IMR-90 (cell line): Measurements from ENCODE around the gene FGF2. TPM values are rescaled to one million over a fixed set of nuclear protein-coding genes. Genes with fewer than 3 reads are reported as not detected.
A peak's percentile ranks its signal among the peaks of the same experiment; 100 is the strongest.

ENCODE experiments used
- ATAC-seq: fragments of 200-7000 bp; cut with Tn5 transposase; 2 replicates; pipeline ENCODE4 v1.9.1; 2020; ENCODE audit warnings: low read depth, mild to moderate bottlenecking, moderate library complexity
- BruUV-seq: library from RNA; stranded (reverse); fragments of 400-500 nt; replicated peaks from 2 replicates; lab custom pipeline; 2021; lab: Mats Ljungman, UMichigan
- CTCF ChIA-PET: fragments of 300-600 bp; formaldehyde crosslinking; extraction: SDS; loops from one replicate; lab custom pipeline; 2021; ENCODE audit warnings: antibody characterized with exemption; lab: Yijun Ruan, JAX
- POLR2A ChIA-PET: fragments of 300-600 bp; sonication (Branson Sonifier 250); formaldehyde crosslinking; loops from one replicate; lab custom pipeline; 2022; ENCODE audit warnings: antibody characterized with exemption; ENCODE audit not compliant: unreplicated experiment; lab: Charles Lee
- DNase-seq: peaks from one replicate; pipeline ENCODE4 v3.0.0; 2013
- H2AFZ ChIP-seq: replicated peaks from 2 replicates; pipeline ENCODE3; 2013; ENCODE audit warnings: low read length, mild to moderate bottlenecking; ENCODE audit not compliant: poor library complexity
- H2AK5ac ChIP-seq: 2 replicates; pipeline ENCODE4 v1.6.1; 2013; ENCODE audit warnings: low read depth, low read length, inconsistent platforms
- H2AK9ac ChIP-seq: replicated peaks from 2 replicates; pipeline ENCODE3; 2013; ENCODE audit warnings: mild to moderate bottlenecking, low read depth, low read length, moderate library complexity; ENCODE audit not compliant: poor library complexity
- H2BK120ac ChIP-seq: 2 replicates; pipeline ENCODE4 v1.6.1; 2013; ENCODE audit warnings: low read depth, low read length, inconsistent platforms
- H2BK15ac ChIP-seq: 3 replicates; pipeline ENCODE4 v1.6.1; 2013; ENCODE audit warnings: low read depth, low read length, inconsistent platforms
- H2BK20ac ChIP-seq: 2 replicates; pipeline ENCODE4 v1.6.1; 2013; ENCODE audit warnings: low read depth, mild to moderate bottlenecking, inconsistent platforms, low read length, moderate library complexity
- H2BK5ac ChIP-seq: 2 replicates; pipeline ENCODE4 v1.6.1; 2013; ENCODE audit warnings: mild to moderate bottlenecking, low read depth, low read length, inconsistent platforms; ENCODE audit not compliant: poor library complexity, severe bottlenecking
- H3K14ac ChIP-seq: replicated peaks from 2 replicates; pipeline ENCODE4 v1.6.1; 2013; ENCODE audit warnings: low read depth, low read length, inconsistent platforms
- H3K18ac ChIP-seq: 2 replicates; pipeline ENCODE4 v1.6.1; 2013; ENCODE audit warnings: low read depth, low read length, control low read depth
- H3K23ac ChIP-seq: 2 replicates; pipeline ENCODE4 v1.6.1; 2013; ENCODE audit warnings: low read depth, low read length, inconsistent platforms
- H3K27ac ChIP-seq: 2 replicates; pipeline ENCODE4 v1.5.1; 2013; ENCODE audit warnings: mild to moderate bottlenecking, control low read depth, low read length; ENCODE audit not compliant: insufficient read depth
- H3K27me3 ChIP-seq: 2 replicates; pipeline ENCODE4 v1.6.1; 2013; ENCODE audit warnings: low read length; ENCODE audit not compliant: control insufficient read depth, insufficient read depth
- H3K36me3 ChIP-seq: 2 replicates; pipeline ENCODE4 v1.6.1; 2013; ENCODE audit warnings: low read length, mixed read lengths; ENCODE audit not compliant: control insufficient read depth, insufficient read depth
- H3K4ac ChIP-seq: 2 replicates; pipeline ENCODE4 v1.6.1; 2013; ENCODE audit warnings: low read depth, low read length, inconsistent platforms
- H3K4me1 ChIP-seq: 2 replicates; pipeline ENCODE4 v1.6.1; 2013; ENCODE audit warnings: low read length, mixed read lengths; ENCODE audit not compliant: control insufficient read depth, insufficient read depth
- H3K4me2 ChIP-seq: 2 replicates; pipeline ENCODE4 v1.6.1; 2013; ENCODE audit warnings: low read depth, mild to moderate bottlenecking, control low read depth, low read length, moderate library complexity
- H3K4me3 ChIP-seq: 2 replicates; pipeline ENCODE4 v1.5.1; 2013; ENCODE audit warnings: low read depth, mild to moderate bottlenecking, control low read depth, low read length, moderate library complexity; ENCODE audit not compliant: insufficient read depth
- H3K56ac ChIP-seq: 2 replicates; pipeline ENCODE4 v1.6.1; 2013; ENCODE audit warnings: low read length, inconsistent platforms; ENCODE audit not compliant: insufficient read depth; ENCODE audit errors: extremely low read depth
- H3K79me1 ChIP-seq, 2 experiments: 2 replicates each; pipeline ENCODE4 v1.6.1; 2013; ENCODE audit warnings: low read length in 2 of 2, inconsistent platforms in 1 of 2, low read depth in 1 of 2
- H3K9ac ChIP-seq: 2 replicates; pipeline ENCODE4 v1.6.1; 2013; ENCODE audit warnings: low read depth, low read length, control low read depth
- H3K9me1 ChIP-seq: 2 replicates; pipeline ENCODE4 v1.6.1; 2013; ENCODE audit warnings: low read length, inconsistent platforms; ENCODE audit not compliant: insufficient read depth
- H3K9me3 ChIP-seq: 2 replicates; pipeline ENCODE4 v1.6.1; 2013; ENCODE audit warnings: low read length; ENCODE audit not compliant: control insufficient read depth, insufficient read depth
- H4K20me1 ChIP-seq: 2 replicates; pipeline ENCODE4 v1.6.1; 2013; ENCODE audit warnings: low read length, inconsistent platforms; ENCODE audit not compliant: insufficient read depth
- H4K5ac ChIP-seq: 2 replicates; pipeline ENCODE4 v1.6.1; 2013; ENCODE audit warnings: mild to moderate bottlenecking, low read depth, low read length, control low read depth
- H4K8ac ChIP-seq, 2 experiments: 2 replicates each; pipeline ENCODE4 v1.6.1; 2013; ENCODE audit warnings: low read depth in 2 of 2, low read length in 2 of 2, control low read depth in 1 of 2, inconsistent platforms in 1 of 2
- H4K91ac ChIP-seq: 2 replicates; pipeline ENCODE4 v1.6.1; 2013; ENCODE audit warnings: low read depth, low read length, inconsistent platforms; ENCODE audit not compliant: insufficient read depth
- BHLHE40 ChIP-seq: fragments of 150-350 bp; IDR thresholded peaks from 2 replicates; pipeline ENCODE4 v1.6.1; 2016; ENCODE audit warnings: mild to moderate bottlenecking, low read depth, low read length
- CEBPB ChIP-seq: IDR thresholded peaks from 2 replicates; pipeline ENCODE4 v1.6.1; 2012; ENCODE audit warnings: low read depth, low read length, improper control_type of control experiment
- CHD1 ChIP-seq: IDR thresholded peaks from 2 replicates; pipeline ENCODE4 v1.6.1; 2012; ENCODE audit warnings: low read depth, low read length, improper control_type of control experiment
- FOS ChIP-seq: fragments of 150-350 bp; IDR thresholded peaks from 2 replicates; pipeline ENCODE4 v1.6.1; 2016; ENCODE audit warnings: low read depth, low read length
- MAFK ChIP-seq: IDR thresholded peaks from 2 replicates; pipeline ENCODE4 v1.6.1; 2012; ENCODE audit warnings: low read depth, low read length, improper control_type of control experiment
- MAZ ChIP-seq: IDR thresholded peaks from 2 replicates; pipeline ENCODE4 v1.6.1; 2012; ENCODE audit warnings: low read depth, mild to moderate bottlenecking, low read length, improper control_type of control experiment, moderate library complexity, borderline replicate concordance
- NFE2L2 ChIP-seq: fragments of 150-350 bp; IDR thresholded peaks from 2 replicates; pipeline ENCODE4 v1.6.1; 2016; ENCODE audit warnings: low read depth, mild to moderate bottlenecking, low read length
- RCOR1 ChIP-seq: IDR thresholded peaks from 2 replicates; pipeline ENCODE4 v1.6.1; 2012; ENCODE audit warnings: mild to moderate bottlenecking, low read length, improper control_type of control experiment; ENCODE audit not compliant: insufficient replicate concordance
- SMC3 ChIP-seq: fragments of 150-350 bp; IDR thresholded peaks from 2 replicates; pipeline ENCODE4 v1.6.1; 2016; ENCODE audit warnings: low read depth, mild to moderate bottlenecking, antibody characterized with exemption, low read length, moderate library complexity
- WGBS, 2 experiments: methylation state at CpG; one replicate each; pipeline versions ENCODE4 v1.1.5 to v1.1.7; 2013; ENCODE audit warnings: missing lambda C conversion rate in 2 of 2; ENCODE audit not compliant: insufficient read length in 1 of 2; ENCODE audit errors: extremely low coverage in 2 of 2; 5-methylcytosine and 5-hydroxymethylcytosine counted together
- dilution Hi-C: fragments of 300-500 bp; cut with HindIII; formaldehyde crosslinking; loops from one replicate; pipeline ENCODE4 v1.14.3; 2018; ENCODE audit warnings: low sequenced_read_pairs; ENCODE audit not compliant: unreplicated experiment
- in situ Hi-C: fragments of 300-500 bp; cut with MboI; formaldehyde crosslinking; loops from 3 replicates; pipeline ENCODE4 v1.14.3; 2019; ENCODE audit warnings: low sequenced_read_pairs, inconsistent platforms, mixed read lengths
- intact Hi-C: fragments of 100-400 bp; cut with micrococcal nuclease; formaldehyde crosslinking; loops from 2 replicates; pipeline ENCODE4 v1.10.0; 2022
- polyA plus RNA-seq, 3 experiments: library from polyadenylated mRNA; depleted of rRNA; stranded (reverse); fragments of >200 nt; gene quantifications; 2 replicates each; pipeline ENCODE4 v1.2.3, GENCODE V29; 2012; ENCODE audit warnings: low replicate concordance in 1 of 3
- total RNA-seq: library from RNA; depleted of rRNA; stranded (reverse); fragments of >200 nt; gene quantifications from 2 replicates; pipeline ENCODE4 v1.2.3, GENCODE V29; 2012
- TF ChIP-seq, protein P1 (sequence below): fragments of 150-350 bp; IDR thresholded peaks from 2 replicates; pipeline ENCODE4 v1.6.1; 2017; ENCODE audit warnings: mild to moderate bottlenecking, antibody characterized with exemption, low read length, low read depth
- TF ChIP-seq, protein P2 (sequence below): conservative IDR thresholded peaks from 2 replicates; pipeline ENCODE4 v1.5.1; 2012; ENCODE audit warnings: mild to moderate bottlenecking, low read depth, low read length, improper control_type of control experiment

The FGF2 gene
- total and polyA plus RNA-seq, 2 of the 4 experiments (the other 2 are of a cell fraction), result 12.9 to 27.1 TPM

DNA sequence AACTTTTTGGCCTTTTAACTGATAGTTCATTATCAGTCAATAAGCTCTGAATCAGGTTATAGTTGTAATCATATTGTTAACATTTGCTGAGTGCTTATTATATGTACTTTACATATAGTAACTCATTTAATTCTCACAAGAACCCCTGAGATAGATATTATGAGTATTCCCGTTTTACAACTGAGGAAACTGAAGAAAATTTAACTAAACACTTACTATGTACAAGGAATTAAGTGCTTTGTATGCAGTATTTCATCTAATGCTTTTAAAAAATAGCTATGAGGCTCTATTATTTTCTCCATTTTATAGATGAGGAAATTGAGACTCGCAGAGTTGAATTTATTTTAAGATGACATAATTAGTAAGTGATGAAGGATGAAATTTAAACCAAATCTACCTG lies 27.7 kb upstream of the FGF2 start:
- POLR2A ChIA-PET, result interaction anchor here (0.5 kb wide), 1 partner anchor 18 kb away, joined by 3 read pairs; no protein-coding TSS in a partner anchor
- Histone ChIP-seq H3K27ac (peak overlapping the region; percentile 66; the same call in 1 of the 2 replicates), H3K56ac (peak overlapping the region; percentile 76; the same call in 1 of the 2 replicates), H3K23ac (no peak overlapping the region; the same call in 1 of the 2 replicates), H4K20me1 (no peaks in the 10 kb centered on the region), H3K14ac (no peak overlapping the region; the same call in 1 of the 2 replicates), H3K4me2 (no peak overlapping the region), H2AK9ac (no peak overlapping the region), H3K9me3 (no peaks in the 10 kb centered on the region), H3K18ac (peak overlapping the region; percentile 90), H2BK20ac (no peak overlapping the region; the same call in 1 of the 2 replicates), H3K4me3 (no peak overlapping the region), H4K8ac (peak overlapping the region; percentile 69 to 94; a peak in 2 of 4 replicates), H3K4me1 (peaks cover 13% of the 10 kb centered on the region), H2AK5ac (no peak overlapping the region), H3K4ac (peak overlapping the region; percentile 91; the same call in 1 of the 2 replicates), H2AFZ (no peak overlapping the region), H4K91ac (no peak overlapping the region), H3K27me3 (no peaks in the 10 kb centered on the region), H3K9ac (no peak overlapping the region), H4K5ac (peak overlapping the region; percentile 89), H2BK5ac (peak overlapping the region; percentile 95), H3K79me1 (no peaks in the 10 kb centered on the region), H2BK120ac (peak overlapping the region; percentile 98; the same call in 1 of the 2 replicates), H3K36me3 (no peaks in the 10 kb centered on the region), H2BK15ac (0 out of 3 replicates have a peak overlapping the region, but pooled peaks have one; percentile 23), H3K9me1 (peaks cover 8% of the 10 kb centered on the region)
- no CpG with 5 or more reads among the region's 2 CpGs for WGBS, 2 experiments
- ATAC-seq (no peak), DNase-seq (no peak)
- dilution Hi-C loops, result no loop called here
- CTCF ChIA-PET, result interaction anchor here (0.7 to 1.9 kb wide), 2 partner anchors 86 to 116 kb away, joined by 3 to 7 read pairs; no protein-coding TSS in a partner anchor
- TF ChIP-seq MAZ (no peak), MAFK (no peak), RCOR1 (no peak), FOS (no peak), CHD1 (no peak), SMC3 (no peak), BHLHE40 (no peak), NFE2L2 (no peak), CEBPB (no peak)
- TF ChIP-seq, protein P1, sequence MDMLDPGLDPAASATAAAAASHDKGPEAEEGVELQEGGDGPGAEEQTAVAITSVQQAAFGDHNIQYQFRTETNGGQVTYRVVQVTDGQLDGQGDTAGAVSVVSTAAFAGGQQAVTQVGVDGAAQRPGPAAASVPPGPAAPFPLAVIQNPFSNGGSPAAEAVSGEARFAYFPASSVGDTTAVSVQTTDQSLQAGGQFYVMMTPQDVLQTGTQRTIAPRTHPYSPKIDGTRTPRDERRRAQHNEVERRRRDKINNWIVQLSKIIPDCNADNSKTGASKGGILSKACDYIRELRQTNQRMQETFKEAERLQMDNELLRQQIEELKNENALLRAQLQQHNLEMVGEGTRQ, result no peak
- TF ChIP-seq, protein P2, sequence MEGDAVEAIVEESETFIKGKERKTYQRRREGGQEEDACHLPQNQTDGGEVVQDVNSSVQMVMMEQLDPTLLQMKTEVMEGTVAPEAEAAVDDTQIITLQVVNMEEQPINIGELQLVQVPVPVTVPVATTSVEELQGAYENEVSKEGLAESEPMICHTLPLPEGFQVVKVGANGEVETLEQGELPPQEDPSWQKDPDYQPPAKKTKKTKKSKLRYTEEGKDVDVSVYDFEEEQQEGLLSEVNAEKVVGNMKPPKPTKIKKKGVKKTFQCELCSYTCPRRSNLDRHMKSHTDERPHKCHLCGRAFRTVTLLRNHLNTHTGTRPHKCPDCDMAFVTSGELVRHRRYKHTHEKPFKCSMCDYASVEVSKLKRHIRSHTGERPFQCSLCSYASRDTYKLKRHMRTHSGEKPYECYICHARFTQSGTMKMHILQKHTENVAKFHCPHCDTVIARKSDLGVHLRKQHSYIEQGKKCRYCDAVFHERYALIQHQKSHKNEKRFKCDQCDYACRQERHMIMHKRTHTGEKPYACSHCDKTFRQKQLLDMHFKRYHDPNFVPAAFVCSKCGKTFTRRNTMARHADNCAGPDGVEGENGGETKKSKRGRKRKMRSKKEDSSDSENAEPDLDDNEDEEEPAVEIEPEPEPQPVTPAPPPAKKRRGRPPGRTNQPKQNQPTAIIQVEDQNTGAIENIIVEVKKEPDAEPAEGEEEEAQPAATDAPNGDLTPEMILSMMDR, result no peak
- BruUV-seq, result no TSS peak
- in situ Hi-C loops, result no loop called here
- intact Hi-C loops, result no loop called here
